Naive B cell (primary cell): ENCODE measurements around the gene ADTRP. TPM values are rescaled to one million over a fixed set of nuclear protein-coding genes. Genes with fewer than 3 reads are reported as not detected.

Experiments used
- ATAC-seq, 2 donors: fragments of 150-1000 bp; cut with Tn5 transposase; 2 replicates each; pipeline ENCODE4 v1.10.0; 2021; ENCODE audit warnings: low read depth in 2 of 2, mild to moderate bottlenecking in 2 of 2, moderate library complexity in 2 of 2
- DNase-seq: peaks from one replicate; pipeline ENCODE4 v3.0.0; 2022
- H3K27ac Mint-ChIP-seq, 6 donors: one replicate each; pipeline ENCODE4 v1.8.0; 2020 to 2022; ENCODE audit warnings: mild to moderate bottlenecking in 6 of 6, mixed read lengths in 6 of 6, moderate library complexity in 5 of 6, inconsistent platforms in 2 of 6
- H3K27me3 Mint-ChIP-seq, 3 donors: one replicate each; pipeline ENCODE4 v1.8.0; 2021 to 2022; ENCODE audit warnings: mixed read lengths in 3 of 3, mild to moderate bottlenecking in 1 of 3
- H3K36me3 Mint-ChIP-seq, 2 donors: one replicate each; pipeline ENCODE4 v1.8.0; 2020 to 2022; ENCODE audit warnings: mixed read lengths in 2 of 2, inconsistent platforms in 1 of 2, mild to moderate bottlenecking in 1 of 2
- H3K4me1 Mint-ChIP-seq, 3 donors: one replicate each; pipeline ENCODE4 v1.8.0; 2020 to 2022; ENCODE audit warnings: mixed read lengths in 3 of 3, inconsistent platforms in 1 of 3, mild to moderate bottlenecking in 1 of 3, moderate library complexity in 1 of 3
- H3K4me3 Mint-ChIP-seq, 8 donors: one replicate each; pipeline ENCODE4 v1.8.0; 2020 to 2022; ENCODE audit warnings: mild to moderate bottlenecking in 8 of 8, mixed read lengths in 8 of 8, moderate library complexity in 8 of 8, inconsistent platforms in 2 of 8
- H3K9me3 Mint-ChIP-seq, 7 donors: one replicate each; pipeline ENCODE4 v1.8.0; 2020 to 2022; ENCODE audit warnings: mixed read lengths in 7 of 7, mild to moderate bottlenecking in 5 of 7, inconsistent platforms in 2 of 7, moderate library complexity in 1 of 7
- polyA plus RNA-seq, 6 donors: library from polyadenylated mRNA; unstranded; fragments of 300-500 nt; fragmentation: Illumina TruSeq; gene quantifications; one replicate each; pipeline ENCODE4 v1.2.3, GENCODE V29; 2021; ENCODE audit warnings: low read depth in 6 of 6

ADTRP gene
- polyA plus RNA-seq: not detected

- DNase-seq: no peak
- no peak within 1 kb of the TSS for H3K27ac Mint-ChIP-seq
Measured at GRCh38 chr6:11778648-11779328, at the start of gene ADTRP. ADTRP (minus strand) TSS chr6:11778803; CDS start chr6:11778759, 44 bp downstream.

GRCh38 chr6:11826779-11827178 is 48.2 kb upstream of the ADTRP start:
- no peak for ATAC-seq
- peak overlapping the region in 2 of 6 donors; percentile 7 to 45 for H3K27ac Mint-ChIP-seq
- no peaks in the 10 kb centered on the region for H3K9me3 Mint-ChIP-seq
- H3K27me3 Mint-ChIP-seq: peaks cover 0 to 7% (median 1%) of the 10 kb centered on the region in 3 donors
- DNase-seq: no peak
- peaks cover 18 to 21% (median 21%) of the 10 kb centered on the region in 3 donors for H3K4me1 Mint-ChIP-seq
- H3K36me3 Mint-ChIP-seq: no peaks in the 10 kb centered on the region
- H3K4me3 Mint-ChIP-seq: no peak overlapping the region

More at GRCh38 chr6:11778648-11779328, at the start of gene ADTRP:
- ATAC-seq: no peak
- peaks cover 0 to 15% (median 0%) of the 10 kb centered on the region in 3 donors for H3K27me3 Mint-ChIP-seq
- no peaks in the 10 kb centered on the region for H3K36me3 Mint-ChIP-seq
- no peaks in the 10 kb centered on the region for H3K4me1 Mint-ChIP-seq
- peaks cover 0 to 10% (median 0%) of the 10 kb centered on the region in 7 donors for H3K9me3 Mint-ChIP-seq
- H3K4me3 Mint-ChIP-seq: no peak within 1 kb of the TSS

GRCh38 chr6:11824986-11825385 is 46.4 kb upstream of the ADTRP start:
- no peak for DNase-seq
- Mint-ChIP-seq H3K4me3 (peak overlapping the region in 1 of 8 donors; percentile 23), H3K4me1 (peaks cover 16 to 21% (median 21%) of the 10 kb centered on the region in 3 donors), H3K9me3 (no peaks in the 10 kb centered on the region), H3K27me3 (no peaks in the 10 kb centered on the region), H3K27ac (peak overlapping the region in 1 of 6 donors; percentile 5), H3K36me3 (no peaks in the 10 kb centered on the region)
- peak in 1 of 2 donors; percentile 55 for ATAC-seq

- H3K4me1 Mint-ChIP-seq: peaks cover under 1 to 11% (median 5%) of the 10 kb centered on the region in 3 donors
- DNase-seq (peak; percentile 11), ATAC-seq (peak in 1 of 2 donors; percentile 60)
- H3K36me3 Mint-ChIP-seq: no peaks in the 10 kb centered on the region
- peaks cover 0 to 2% (median 0%) of the 10 kb centered on the region in 7 donors for H3K9me3 Mint-ChIP-seq
- peaks cover 0 to 3% (median 0%) of the 10 kb centered on the region in 3 donors for H3K27me3 Mint-ChIP-seq
- H3K27ac Mint-ChIP-seq: peak overlapping the region in 2 of 6 donors; percentile 8 to 13
- no peak overlapping the region for H3K4me3 Mint-ChIP-seq
Measured at GRCh38 chr6:11822346-11822745, 43.7 kb upstream of the ADTRP start.

- DNase-seq: no peak
- peaks cover 0 to 11% (median 5%) of the 10 kb centered on the region in 3 donors for H3K4me1 Mint-ChIP-seq
- H3K27ac Mint-ChIP-seq: peak overlapping the region in 1 of 6 donors; percentile 49
- no peaks in the 10 kb centered on the region for H3K36me3 Mint-ChIP-seq
- peaks cover 0 to 2% (median 0%) of the 10 kb centered on the region in 7 donors for H3K9me3 Mint-ChIP-seq
- no peak for ATAC-seq
- peaks cover 0 to 4% (median 0%) of the 10 kb centered on the region in 3 donors for H3K27me3 Mint-ChIP-seq
- H3K4me3 Mint-ChIP-seq: no peak overlapping the region
Measured at GRCh38 chr6:11821781-11822180, 43.2 kb upstream of the ADTRP start.

- Mint-ChIP-seq H3K27ac (no peak overlapping the region), H3K27me3 (peaks cover 0 to 4% (median 0%) of the 10 kb centered on the region in 3 donors), H3K4me1 (peaks cover 0 to 11% (median 5%) of the 10 kb centered on the region in 3 donors), H3K9me3 (peaks cover 0 to 2% (median 0%) of the 10 kb centered on the region in 7 donors), H3K4me3 (no peak overlapping the region), H3K36me3 (no peaks in the 10 kb centered on the region)
- ATAC-seq (no peak), DNase-seq (no peak)
Measured at GRCh38 chr6:11820821-11821220, 42.2 kb upstream of the ADTRP start.

- Mint-ChIP-seq H3K4me1 (peaks cover 0 to 5% (median 3%) of the 10 kb centered on the region in 3 donors), H3K9me3 (peaks cover 0 to 2% (median 0%) of the 10 kb centered on the region in 7 donors)
Measured at GRCh38 chr6:11819486-11819885, 40.9 kb upstream of the ADTRP start.

GRCh38 chr6:11815231-11815630 is 36.6 kb upstream of the ADTRP start:
- ATAC-seq: no peak
- H3K27ac Mint-ChIP-seq: no peak overlapping the region

More at GRCh38 chr6:11819486-11819885, 40.9 kb upstream of the ADTRP start:
- ATAC-seq (no peak), DNase-seq (no peak)
- H3K4me3 Mint-ChIP-seq: no peak overlapping the region
- peaks cover 0 to 4% (median 0%) of the 10 kb centered on the region in 3 donors for H3K27me3 Mint-ChIP-seq
- no peaks in the 10 kb centered on the region for H3K36me3 Mint-ChIP-seq
- no peak overlapping the region for H3K27ac Mint-ChIP-seq

GRCh38 chr6:11814819-11815218 is 36.2 kb upstream of the ADTRP start:
- no peak overlapping the region for H3K4me3 Mint-ChIP-seq
- peaks cover 0 to 2% (median 0%) of the 10 kb centered on the region in 7 donors for H3K9me3 Mint-ChIP-seq
- H3K4me1 Mint-ChIP-seq: no peaks in the 10 kb centered on the region
- H3K27me3 Mint-ChIP-seq: peaks cover 0 to 10% (median 0%) of the 10 kb centered on the region in 3 donors
- ATAC-seq (no peak), DNase-seq (no peak)
- no peaks in the 10 kb centered on the region for H3K36me3 Mint-ChIP-seq
- no peak overlapping the region for H3K27ac Mint-ChIP-seq

More at GRCh38 chr6:11815231-11815630, 36.6 kb upstream of the ADTRP start:
- no peak for DNase-seq
- Mint-ChIP-seq H3K9me3 (peaks cover 0 to 2% (median 0%) of the 10 kb centered on the region in 7 donors), H3K4me1 (no peaks in the 10 kb centered on the region), H3K4me3 (no peak overlapping the region), H3K27me3 (peaks cover 0 to 10% (median 0%) of the 10 kb centered on the region in 3 donors), H3K36me3 (no peaks in the 10 kb centered on the region)

GRCh38 chr6:11814106-11814505 is 35.5 kb upstream of the ADTRP start:
- Mint-ChIP-seq H3K4me1 (no peaks in the 10 kb centered on the region), H3K36me3 (no peaks in the 10 kb centered on the region), H3K4me3 (no peak overlapping the region), H3K27me3 (peaks cover 0 to 10% (median 0%) of the 10 kb centered on the region in 3 donors), H3K9me3 (no peaks in the 10 kb centered on the region), H3K27ac (no peak overlapping the region)
- DNase-seq (no peak), ATAC-seq (no peak)

- no peak overlapping the region for H3K27ac Mint-ChIP-seq
- no peaks in the 10 kb centered on the region for H3K9me3 Mint-ChIP-seq
- ATAC-seq (no peak), DNase-seq (no peak)
- H3K27me3 Mint-ChIP-seq: peaks cover 0 to 14% (median 0%) of the 10 kb centered on the region in 3 donors
- H3K4me3 Mint-ChIP-seq: no peak overlapping the region
- no peaks in the 10 kb centered on the region for H3K36me3 Mint-ChIP-seq
- H3K4me1 Mint-ChIP-seq: no peaks in the 10 kb centered on the region
Measured at GRCh38 chr6:11813606-11814005, 35.0 kb upstream of the ADTRP start.

GRCh38 chr6:11812951-11813350 is 34.3 kb upstream of the ADTRP start:
- Mint-ChIP-seq H3K27ac (no peak overlapping the region), H3K4me1 (no peaks in the 10 kb centered on the region), H3K9me3 (no peaks in the 10 kb centered on the region), H3K27me3 (peaks cover 0 to 14% (median 0%) of the 10 kb centered on the region in 3 donors), H3K36me3 (no peaks in the 10 kb centered on the region), H3K4me3 (no peak overlapping the region)
- DNase-seq: no peak
- no peak for ATAC-seq

GRCh38 chr6:11812439-11812838 is 33.8 kb upstream of the ADTRP start:
- H3K27me3 Mint-ChIP-seq: peaks cover 0 to 12% (median 0%) of the 10 kb centered on the region in 3 donors
- no peaks in the 10 kb centered on the region for H3K9me3 Mint-ChIP-seq
- peak overlapping the region in 1 of 6 donors; percentile 37 for H3K27ac Mint-ChIP-seq
- no peaks in the 10 kb centered on the region for H3K36me3 Mint-ChIP-seq
- DNase-seq (no peak), ATAC-seq (no peak)
- no peaks in the 10 kb centered on the region for H3K4me1 Mint-ChIP-seq
- H3K4me3 Mint-ChIP-seq: no peak overlapping the region
